ENCODE measurements around the gene TMEM88.
A peak's percentile ranks its signal among the peaks of the same experiment; 100 is the strongest.

Gene TMEM88

GRCh38 chr17:7839876-7840261, 15.0 kb upstream of the TMEM88 start:
- H3K27me3 ChIP-seq (replicated peaks; ENCODE audit: insufficient read depth, low read length): no peaks in the 10 kb centered on the region
- H2AFZ ChIP-seq (ENCODE audit: low read length): no peak overlapping the region
- H3K27ac ChIP-seq (ENCODE audit: low read length): no peak overlapping the region
- no peak overlapping the region for H3K9ac ChIP-seq (ENCODE audit: low read length)
- peaks cover 32% of the 10 kb centered on the region for H3K4me1 ChIP-seq (ENCODE audit: low read length)
- H4K20me1 ChIP-seq (ENCODE audit: insufficient read depth, low read length): no peaks in the 10 kb centered on the region
- no peaks in the 10 kb centered on the region for H3K36me3 ChIP-seq (replicated peaks; ENCODE audit: insufficient read depth, low read length)
- H3K4me2 ChIP-seq (ENCODE audit: low read depth, low read length): no peak overlapping the region
- no peak overlapping the region for H3K4me3 ChIP-seq (ENCODE audit: low read length)
- H3K79me2 ChIP-seq (ENCODE audit: low read length): 0 out of 2 replicates have a peak, but pooled peaks cover 3% of the 10 kb centered on the region
- peaks cover 57% of the 10 kb centered on the region for H3F3A ChIP-seq (ENCODE audit: insufficient read depth, low read length)
- no peaks in the 10 kb centered on the region for H3K9me2 ChIP-seq (replicated peaks; ENCODE audit: insufficient read depth, low read length)
- DNase-seq: no peak
- TF ChIP-seq EZH2phosphoT487 (IDR thresholded peaks at IDR 0.05; ENCODE audit: low read length) (no peak), EZH2 (optimal IDR thresholded peaks at IDR 0.05; ENCODE audit: low read depth, low read length) (no peak), CTCF (IDR thresholded peaks at IDR 0.05; ENCODE audit: low read length) (no peak)
- H3K9me3 ChIP-seq (replicated peaks; ENCODE audit: insufficient read depth, low read length): no peaks in the 10 kb centered on the region

- no peak for DNase-seq
- no peaks in the 10 kb centered on the region for H3K9me3 ChIP-seq (replicated peaks; ENCODE audit: insufficient read depth, low read length)
- H3K36me3 ChIP-seq (replicated peaks; ENCODE audit: insufficient read depth, low read length): no peaks in the 10 kb centered on the region
- 0 out of 2 replicates have a peak, but pooled peaks cover 7% of the 10 kb centered on the region for H3K79me2 ChIP-seq (ENCODE audit: low read length)
- no peak overlapping the region for H3K4me3 ChIP-seq (ENCODE audit: low read length)
- H2AFZ ChIP-seq (ENCODE audit: low read length): no peak overlapping the region
- H3K9me2 ChIP-seq (replicated peaks; ENCODE audit: insufficient read depth, low read length): no peaks in the 10 kb centered on the region
- peaks cover 53% of the 10 kb centered on the region for H3F3A ChIP-seq (ENCODE audit: insufficient read depth, low read length)
- H3K4me1 ChIP-seq (ENCODE audit: low read length): peaks cover 36% of the 10 kb centered on the region
- H3K27me3 ChIP-seq (replicated peaks; ENCODE audit: insufficient read depth, low read length): no peaks in the 10 kb centered on the region
- no peaks in the 10 kb centered on the region for H4K20me1 ChIP-seq (ENCODE audit: insufficient read depth, low read length)
- no peak overlapping the region for H3K9ac ChIP-seq (ENCODE audit: low read length)
- no peak overlapping the region for H3K4me2 ChIP-seq (ENCODE audit: low read depth, low read length)
- H3K27ac ChIP-seq (ENCODE audit: low read length): no peak overlapping the region
- TF ChIP-seq EZH2phosphoT487 (IDR thresholded peaks at IDR 0.05; ENCODE audit: low read length) (no peak), CTCF (IDR thresholded peaks at IDR 0.05; ENCODE audit: low read length) (no peak), EZH2 (optimal IDR thresholded peaks at IDR 0.05; ENCODE audit: low read depth, low read length) (no peak)
Measured at GRCh38 chr17:7840441-7840840, 14.4 kb upstream of the TMEM88 start.

- TF ChIP-seq EZH2phosphoT487 (IDR thresholded peaks at IDR 0.05; ENCODE audit: low read length): no peak
- TF ChIP-seq CTCF (IDR thresholded peaks at IDR 0.05; ENCODE audit: low read length): no peak
- no peak for TF ChIP-seq EZH2 (optimal IDR thresholded peaks at IDR 0.05; ENCODE audit: low read depth, low read length)
- Histone ChIP-seq H3K9me2 (replicated peaks; ENCODE audit: insufficient read depth, low read length) (no peaks in the 10 kb centered on the region), H3K4me3 (ENCODE audit: low read length) (peak overlapping the region; percentile 94), H3K36me3 (replicated peaks; ENCODE audit: insufficient read depth, low read length) (no peaks in the 10 kb centered on the region), H3K9me3 (replicated peaks; ENCODE audit: insufficient read depth, low read length) (no peaks in the 10 kb centered on the region), H3F3A (ENCODE audit: insufficient read depth, low read length) (peaks cover 50% of the 10 kb centered on the region), H3K27me3 (replicated peaks; ENCODE audit: insufficient read depth, low read length) (no peaks in the 10 kb centered on the region), H3K9ac (ENCODE audit: low read length) (peak overlapping the region; percentile 98; the same call in 1 of the 2 replicates), H3K4me2 (ENCODE audit: low read depth, low read length) (peak overlapping the region; percentile 100; the same call in 1 of the 2 replicates), H4K20me1 (ENCODE audit: insufficient read depth, low read length) (no peaks in the 10 kb centered on the region), H3K79me2 (ENCODE audit: low read length) (0 out of 2 replicates have a peak, but pooled peaks cover 7% of the 10 kb centered on the region), H2AFZ (ENCODE audit: low read length) (no peak overlapping the region), H3K27ac (ENCODE audit: low read length) (no peak overlapping the region), H3K4me1 (ENCODE audit: low read length) (peaks cover 36% of the 10 kb centered on the region)
- DNase-seq: no peak
Measured at GRCh38 chr17:7840875-7841274, 14.0 kb upstream of the TMEM88 start.
